Vagina (tissue), 2 donors: ENCODE results near the gene MAP3K20. TPM values are rescaled to one million over a fixed set of nuclear protein-coding genes. Genes with fewer than 3 reads are reported as not detected.
A peak's percentile ranks its signal among the peaks of the same experiment; 100 is the strongest.

Experiments
- DNase-seq, 2 donors: peaks; one replicate each; pipeline ENCODE4 v3.0.0-alpha.2; 2017; ENCODE audit errors: extremely low spot score in 2 of 2
- H3K27ac ChIP-seq: fragments of 200-600 bp; sonication (generic); one replicate; pipeline ENCODE4 v1.5.1; 2019
- H3K27me3 ChIP-seq: fragments of 200-600 bp; sonication (generic); one replicate; pipeline ENCODE4 v1.5.1; 2019
- H3K36me3 ChIP-seq, 2 donors: fragments of 200-600 bp; sonication (generic); one replicate each; pipeline ENCODE4 v1.5.1; 2017 to 2019
- H3K4me1 ChIP-seq: fragments of 200-600 bp; sonication (generic); one replicate; pipeline ENCODE4 v1.5.1; 2019
- H3K4me3 ChIP-seq, 2 donors: fragments of 200-600 bp; sonication (generic); 1 replicate in 1 of 2; 2 replicates in 1 of 2; pipeline ENCODE4 v1.5.1; 2016 to 2019
- H3K9me3 ChIP-seq: fragments of 200-600 bp; sonication (generic); one replicate; pipeline ENCODE4 v1.5.1; 2019
- CTCF ChIP-seq, 3 experiments: fragments of 450-650 bp in 2 of 3; fragments of 200-600 bp in 1 of 3; sonication (generic) in 1 of 3; IDR thresholded peaks; one replicate each; pipeline ENCODE4 v1.5.1; 2017 to 2019; ENCODE audit warnings: antibody characterized with exemption in 3 of 3, mild to moderate bottlenecking in 2 of 3, moderate library complexity in 2 of 3
- POLR2A ChIP-seq, 2 donors: fragments of 450-650 bp; IDR thresholded peaks; one replicate each; pipeline ENCODE4 v1.6.1; 2017; ENCODE audit warnings: antibody characterized with exemption in 2 of 2, mild to moderate bottlenecking in 2 of 2, moderate library complexity in 2 of 2
- POLR2AphosphoS5 ChIP-seq, 2 donors: sonication (generic); formaldehyde crosslinking; IDR thresholded peaks; one replicate each; pipeline ENCODE4 v1.9.0; 2017; ENCODE audit warnings: antibody characterized with exemption in 2 of 2, mild to moderate bottlenecking in 2 of 2, low read depth in 1 of 2; ENCODE audit not compliant: insufficient read depth in 1 of 2
- intact Hi-C: fragments of 100-400 bp; cut with DNase I; formaldehyde crosslinking; loops from one replicate; pipeline ENCODE4 v1.15.1; 2023
- total RNA-seq: library from RNA; depleted of rRNA; stranded (reverse); fragments of >200 nt; gene quantifications from one replicate; pipeline ENCODE4 v1.2.3, GENCODE V29; 2016

Gene MAP3K20
- total RNA-seq, 1 donor from 2014 or later = 59.4 TPM

- intact Hi-C loops = no loop called here
- H3K36me3 ChIP-seq = no peaks in the 10 kb centered on the region
Measured at GRCh38 chr2:173049831-173050230, 25.8 kb upstream of the MAP3K20 start.

GRCh38 chr2:173050684-173051083 lies 25.0 kb upstream of the MAP3K20 start:
- Histone ChIP-seq H3K4me1 (peaks cover 28% of the 10 kb centered on the region), H3K27ac (peak overlapping the region; percentile 76), H3K9me3 (no peaks in the 10 kb centered on the region), H3K36me3 (no peaks in the 10 kb centered on the region), H3K4me3 (no peak overlapping the region), H3K27me3 (no peaks in the 10 kb centered on the region)
- no peak for TF ChIP-seq CTCF (IDR thresholded peaks at IDR 0.05)
- no peak for TF ChIP-seq POLR2AphosphoS5 (IDR thresholded peaks at IDR 0.05; ENCODE audit: insufficient read depth in 1 of 2, low read depth in 1 of 2)
- no peak for TF ChIP-seq POLR2A (IDR thresholded peaks at IDR 0.05)
- DNase-seq = no peak
- intact Hi-C loops = no loop called here

More at GRCh38 chr2:173049831-173050230, 25.8 kb upstream of the MAP3K20 start:
- DNase-seq = no peak
- Histone ChIP-seq H3K4me1 (peaks cover 37% of the 10 kb centered on the region), H3K9me3 (no peaks in the 10 kb centered on the region), H3K27me3 (no peaks in the 10 kb centered on the region), H3K27ac (peak overlapping the region; percentile 76), H3K4me3 (no peak overlapping the region)
- TF ChIP-seq POLR2A (IDR thresholded peaks at IDR 0.05) (no peak), POLR2AphosphoS5 (IDR thresholded peaks at IDR 0.05; ENCODE audit: insufficient read depth in 1 of 2, low read depth in 1 of 2) (no peak), CTCF (IDR thresholded peaks at IDR 0.05) (no peak)

GRCh38 chr2:173051463-173052215 lies 24.0 kb upstream of the MAP3K20 start:
- intact Hi-C loops = no loop called here

GRCh38 chr2:173053043-173053699 lies 22.5 kb upstream of the MAP3K20 start:
- Histone ChIP-seq H3K9me3 (no peaks in the 10 kb centered on the region), H3K27me3 (no peaks in the 10 kb centered on the region), H3K27ac (no peak overlapping the region), H3K4me3 (no peak overlapping the region), H3K4me1 (peaks cover 23% of the 10 kb centered on the region), H3K36me3 (no peaks in the 10 kb centered on the region)
- no peak for DNase-seq
- intact Hi-C loops = no loop called here
- TF ChIP-seq CTCF (IDR thresholded peaks at IDR 0.05) (no peak), POLR2AphosphoS5 (IDR thresholded peaks at IDR 0.05; ENCODE audit: insufficient read depth in 1 of 2, low read depth in 1 of 2) (no peak), POLR2A (IDR thresholded peaks at IDR 0.05) (no peak)

More at GRCh38 chr2:173051463-173052215, 24.0 kb upstream of the MAP3K20 start:
- H3K4me3 ChIP-seq = no peak overlapping the region
- DNase-seq = no peak
- H3K36me3 ChIP-seq = no peaks in the 10 kb centered on the region
- TF ChIP-seq POLR2AphosphoS5 (IDR thresholded peaks at IDR 0.05; ENCODE audit: insufficient read depth in 1 of 2, low read depth in 1 of 2) = no peak
- no peak for TF ChIP-seq CTCF (IDR thresholded peaks at IDR 0.05)
- TF ChIP-seq POLR2A (IDR thresholded peaks at IDR 0.05) = no peak
- H3K9me3 ChIP-seq = no peaks in the 10 kb centered on the region
- no peaks in the 10 kb centered on the region for H3K27me3 ChIP-seq
- H3K4me1 ChIP-seq = peaks cover 27% of the 10 kb centered on the region
- H3K27ac ChIP-seq = no peak overlapping the region

- TF ChIP-seq POLR2A (IDR thresholded peaks at IDR 0.05) (no peak), POLR2AphosphoS5 (IDR thresholded peaks at IDR 0.05; ENCODE audit: insufficient read depth in 1 of 2, low read depth in 1 of 2) (no peak), CTCF (IDR thresholded peaks at IDR 0.05) (no peak)
- intact Hi-C loops = no loop called here
- DNase-seq = no peak
- no peaks in the 10 kb centered on the region for H3K27me3 ChIP-seq
- no peaks in the 10 kb centered on the region for H3K36me3 ChIP-seq
- H3K27ac ChIP-seq = no peak overlapping the region
- H3K4me3 ChIP-seq = no peak overlapping the region
- peaks cover 16% of the 10 kb centered on the region for H3K4me1 ChIP-seq
- no peaks in the 10 kb centered on the region for H3K9me3 ChIP-seq
Measured at GRCh38 chr2:173054466-173054865, 21.2 kb upstream of the MAP3K20 start.
